Stomach (tissue), 4 donors: ENCODE measurements around the gene IFI27L1.

Experiments
- CTCF ChIP-seq, 7 experiments: fragments of 450-650 bp in 4 of 7; fragments of 200-600 bp in 3 of 7; sonication (generic) in 3 of 7; IDR thresholded peaks; one replicate each; pipeline ENCODE4 v1.5.1; 2016 to 2019; ENCODE audit warnings: antibody characterized with exemption in 7 of 7, control low read depth in 2 of 7, mild to moderate bottlenecking in 1 of 7
- EP300 ChIP-seq: sonication (generic); formaldehyde crosslinking; IDR thresholded peaks from one replicate; pipeline ENCODE4 v1.6.1; 2017; ENCODE audit warnings: antibody characterized with exemption
- POLR2A ChIP-seq, 4 donors: fragments of 450-650 bp; IDR thresholded peaks; one replicate each; pipeline ENCODE4 v1.6.1; 2016; ENCODE audit warnings: antibody characterized with exemption in 4 of 4, control low read depth in 2 of 4, mild to moderate bottlenecking in 1 of 4, moderate library complexity in 1 of 4

- TF ChIP-seq CTCF (IDR thresholded peaks at IDR 0.05) (no peak), POLR2A (IDR thresholded peaks at IDR 0.05) (no peak), EP300 (no peak)
Observed at GRCh38 chr14:94124582-94125377, 43.7 kb downstream of the IFI27L1 start.
